HFFc6 (cell line): ENCODE data around the gene CTXND1. TPM values are rescaled to one million over a fixed set of nuclear protein-coding genes. Genes with fewer than 3 reads are reported as not detected.

ENCODE experiments used
- DNase-seq: peaks from one replicate; pipeline ENCODE4 v3.0.0-alpha.2; 2018
- H3K27ac Mint-ChIP-seq: 2 replicates; pipeline ENCODE4 v1.8.0; 2020; ENCODE audit warnings: mild to moderate bottlenecking, mixed read lengths
- H3K27me3 Mint-ChIP-seq: 2 replicates; pipeline ENCODE4 v1.8.0; 2021; ENCODE audit warnings: mild to moderate bottlenecking, moderate library complexity, mixed read lengths; ENCODE audit not compliant: insufficient read depth
- H3K36me3 Mint-ChIP-seq: 2 replicates; pipeline ENCODE4 v1.8.0; 2021; ENCODE audit warnings: low read depth, mixed read lengths
- H3K4me1 Mint-ChIP-seq: 2 replicates; pipeline ENCODE4 v1.8.0; 2020; ENCODE audit warnings: low read depth, mixed read lengths
- H3K4me3 Mint-ChIP-seq: 2 replicates; pipeline ENCODE4 v1.8.0; 2020; ENCODE audit warnings: mild to moderate bottlenecking, moderate library complexity, mixed read lengths
- H3K9me3 Mint-ChIP-seq: 2 replicates; pipeline ENCODE4 v1.8.0; 2020; ENCODE audit warnings: mild to moderate bottlenecking, mixed read lengths
- CTCF ChIP-seq: fragments of 200-600 bp; sonication (generic); IDR thresholded peaks from 2 replicates; pipeline ENCODE4 v1.5.0; 2021; ENCODE audit warnings: antibody characterized with exemption, mild to moderate bottlenecking
- total RNA-seq, 6 experiments: library from RNA; stranded (reverse); fragmentation: NEBNext Ultra II Directional; extraction: Animal tissue kit (Norgen Biotek cat#: 25700); gene quantifications; 2 replicates in 1 of 6; 3 replicates in 5 of 6; pipeline ENCODE4 v1.2.3, GENCODE V29; 2021

Gene CTXND1
- total RNA-seq, 6 experiments from 2014 or later, result not detected

- H3K4me3 Mint-ChIP-seq, result no peak overlapping the region
- peaks cover 3% of the 10 kb centered on the region; the same call in 1 of the 2 replicates for H3K27me3 Mint-ChIP-seq
- no peak overlapping the region for H3K27ac Mint-ChIP-seq
- DNase-seq, result no peak
- H3K36me3 Mint-ChIP-seq, result no peaks in the 10 kb centered on the region
- no peaks in the 10 kb centered on the region for H3K4me1 Mint-ChIP-seq
- no peaks in the 10 kb centered on the region for H3K9me3 Mint-ChIP-seq
- no peak for TF ChIP-seq CTCF
These were observed 57.8 kb downstream of the CTXND1 start for GRCh38 chr15:80194186-80194585.

GRCh38 chr15:80191897-80192595 is 60.0 kb downstream of the CTXND1 start:
- H3K4me3 Mint-ChIP-seq, result no peak overlapping the region
- no peaks in the 10 kb centered on the region; the same call in 1 of the 2 replicates for H3K27me3 Mint-ChIP-seq
- H3K36me3 Mint-ChIP-seq, result peaks cover 20% of the 10 kb centered on the region
- DNase-seq, result no peak
- H3K27ac Mint-ChIP-seq, result no peak overlapping the region
- H3K9me3 Mint-ChIP-seq, result no peaks in the 10 kb centered on the region
- no peaks in the 10 kb centered on the region for H3K4me1 Mint-ChIP-seq
- TF ChIP-seq CTCF, result no peak

GRCh38 chr15:80191198-80191597 is 60.8 kb downstream of the CTXND1 start:
- no peak for TF ChIP-seq CTCF
- Mint-ChIP-seq H3K4me1 (no peaks in the 10 kb centered on the region), H3K9me3 (no peaks in the 10 kb centered on the region)

GRCh38 chr15:80188251-80188650 is 63.8 kb downstream of the CTXND1 start:
- Mint-ChIP-seq H3K9me3 (no peaks in the 10 kb centered on the region), H3K36me3 (peaks cover 49% of the 10 kb centered on the region), H3K4me1 (peaks cover 5% of the 10 kb centered on the region), H3K27ac (no peak overlapping the region), H3K4me3 (no peak overlapping the region), H3K27me3 (no peaks in the 10 kb centered on the region)
- no peak for TF ChIP-seq CTCF
- DNase-seq, result no peak

More at GRCh38 chr15:80191198-80191597, 60.8 kb downstream of the CTXND1 start:
- Mint-ChIP-seq H3K27me3 (no peaks in the 10 kb centered on the region), H3K27ac (no peak overlapping the region), H3K4me3 (no peak overlapping the region), H3K36me3 (peaks cover 28% of the 10 kb centered on the region)
- DNase-seq, result no peak

GRCh38 chr15:80186597-80186996 is 65.4 kb downstream of the CTXND1 start:
- DNase-seq, result no peak
- TF ChIP-seq CTCF, result no peak
- peaks cover 22% of the 10 kb centered on the region for H3K4me1 Mint-ChIP-seq
- peaks cover 64% of the 10 kb centered on the region for H3K36me3 Mint-ChIP-seq
- H3K4me3 Mint-ChIP-seq, result no peak overlapping the region
- H3K27me3 Mint-ChIP-seq, result no peaks in the 10 kb centered on the region
- no peak overlapping the region for H3K27ac Mint-ChIP-seq
- H3K9me3 Mint-ChIP-seq, result no peaks in the 10 kb centered on the region
